Stimulated activated CD8-positive, alpha-beta memory T cell treated with anti-CD3 and anti-CD28 coated beads, Interleukin-7, amount 100 ng/mL, for 4 hours (primary cell): ENCODE results near the gene SLC35G1.

Source experiments
- DNase-seq, 2 donors: peaks; one replicate each; pipeline ENCODE4 v3.0.0-alpha.2; 2020; ENCODE audit warnings: low read depth in 2 of 2

The SLC35G1 gene

DNA sequence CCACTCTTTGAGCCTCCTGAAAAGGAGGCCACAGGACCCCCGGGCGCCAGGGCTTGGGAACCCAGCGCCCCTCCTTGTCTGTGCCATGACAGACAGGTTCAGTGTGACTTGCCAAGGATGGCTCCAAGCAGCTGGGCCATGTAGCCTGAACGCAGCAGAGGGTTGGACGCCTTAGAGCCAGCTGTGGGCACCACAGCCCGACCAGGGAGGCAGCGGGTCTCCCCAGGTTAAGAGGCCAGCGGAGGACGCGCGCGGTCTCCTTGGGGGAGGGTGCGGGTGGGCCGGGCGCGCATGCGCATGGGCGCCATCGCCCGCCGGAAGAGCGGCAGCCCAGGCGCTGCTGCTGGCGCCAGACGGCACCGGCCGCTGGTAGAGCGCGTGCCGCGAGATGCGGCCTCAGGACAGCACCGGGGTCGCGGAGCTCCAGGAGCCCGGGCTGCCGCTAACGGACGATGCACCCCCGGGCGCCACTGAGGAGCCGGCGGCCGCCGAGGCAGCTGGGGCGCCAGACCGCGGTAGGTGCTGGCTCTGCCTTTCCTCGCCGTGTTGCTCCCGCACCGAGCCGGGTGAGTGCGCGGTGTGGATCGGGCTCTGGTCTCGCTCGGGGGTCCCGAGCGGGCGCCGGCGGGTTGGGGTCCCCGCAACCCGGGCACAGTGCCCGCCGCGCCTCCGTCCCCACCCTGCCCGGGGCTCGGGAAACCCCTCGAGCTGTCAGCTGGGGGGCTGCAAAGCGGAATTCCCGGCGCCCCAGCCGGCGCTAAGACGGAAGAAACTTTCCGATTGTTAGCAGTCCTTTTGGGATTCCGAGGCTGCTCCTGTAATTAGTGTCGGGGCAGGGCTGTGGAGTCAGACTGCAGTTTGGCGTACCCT is at the start of gene SLC35G1:
SLC35G1 (plus strand) TSS at position 333 of the 870 bp plus-strand sequence; CDS start at position 389, 56 bp downstream.
- DNase-seq, result peak; percentile 48 to 66

- no peak for DNase-seq
Measured at GRCh38 chr10:93844979-93845626, 48.7 kb upstream of the SLC35G1 start.

GRCh38 chr10:93849593-93849992 is 44.2 kb upstream of the SLC35G1 start:
- no peak for DNase-seq

DNA sequence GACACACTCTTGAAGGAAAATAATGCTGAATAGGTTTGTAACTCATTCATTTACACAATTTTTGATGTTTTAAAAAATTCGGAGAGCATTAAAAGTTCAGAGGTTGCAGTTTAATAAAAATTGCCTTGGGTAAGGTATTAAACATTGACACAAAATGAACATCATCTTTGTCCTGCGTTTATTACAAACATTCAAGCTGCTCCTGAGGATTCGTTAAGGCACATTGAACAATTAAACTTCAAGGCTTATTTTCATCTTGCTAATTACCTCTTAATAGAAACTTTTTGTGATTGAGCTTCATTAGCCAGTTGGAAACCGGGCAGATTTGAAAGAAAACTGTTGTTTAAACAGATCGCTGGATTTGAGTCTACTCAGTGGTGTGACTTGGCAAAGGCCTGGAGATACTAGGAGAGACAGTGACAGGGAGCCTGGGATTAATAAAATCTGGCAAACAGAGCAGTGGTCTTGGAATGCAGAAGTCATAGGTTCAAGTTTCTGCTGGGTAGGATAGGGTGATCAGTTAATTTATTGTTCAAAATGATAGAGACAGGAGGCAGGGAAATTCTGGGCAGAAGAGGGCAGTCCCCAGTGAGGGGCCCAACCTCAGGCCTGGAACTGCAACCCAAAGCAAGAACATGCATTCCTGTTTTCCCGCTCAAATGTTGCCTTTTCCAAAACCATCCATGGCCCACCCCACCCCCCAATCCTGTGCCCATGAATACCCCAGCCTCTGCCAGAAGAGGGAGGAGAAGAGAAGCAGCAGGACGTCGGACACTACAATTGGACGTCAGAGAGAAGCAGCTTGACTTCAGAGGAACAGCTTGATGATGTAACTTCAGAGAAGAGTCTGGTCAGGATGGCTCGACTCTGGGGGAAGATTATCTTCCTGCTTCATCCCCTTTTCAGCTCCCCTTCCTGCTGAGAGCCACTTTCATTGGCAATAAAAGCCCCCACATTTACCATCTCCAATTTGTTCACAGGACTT is 43.5 kb upstream of the SLC35G1 start:
- no peak for DNase-seq

DNA sequence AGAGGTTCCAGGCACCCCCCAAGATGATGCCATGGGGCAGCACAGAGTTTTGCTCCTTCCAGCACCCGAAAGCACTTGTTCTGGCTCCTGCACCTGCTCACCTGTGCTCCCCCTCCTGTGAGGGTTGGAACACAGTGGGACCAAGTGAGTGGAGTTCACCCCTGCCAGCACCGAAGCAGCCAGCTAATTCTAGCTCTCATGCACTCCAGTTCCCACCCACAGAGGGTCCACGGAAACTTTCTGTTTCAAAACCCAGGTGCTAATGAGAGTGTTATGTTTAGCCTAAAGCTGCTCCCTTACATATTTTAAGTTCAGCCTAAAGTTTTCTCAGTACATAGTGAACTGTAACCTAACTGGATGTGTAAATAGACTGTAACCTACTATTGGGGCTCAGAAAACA is 42.6 kb upstream of the SLC35G1 start:
- no peak for DNase-seq

- no peak for DNase-seq
Measured at GRCh38 chr10:93852476-93853095, 41.2 kb upstream of the SLC35G1 start.

- no peak for DNase-seq
Measured at GRCh38 chr10:93854975-93855374, 38.8 kb upstream of the SLC35G1 start.

DNA sequence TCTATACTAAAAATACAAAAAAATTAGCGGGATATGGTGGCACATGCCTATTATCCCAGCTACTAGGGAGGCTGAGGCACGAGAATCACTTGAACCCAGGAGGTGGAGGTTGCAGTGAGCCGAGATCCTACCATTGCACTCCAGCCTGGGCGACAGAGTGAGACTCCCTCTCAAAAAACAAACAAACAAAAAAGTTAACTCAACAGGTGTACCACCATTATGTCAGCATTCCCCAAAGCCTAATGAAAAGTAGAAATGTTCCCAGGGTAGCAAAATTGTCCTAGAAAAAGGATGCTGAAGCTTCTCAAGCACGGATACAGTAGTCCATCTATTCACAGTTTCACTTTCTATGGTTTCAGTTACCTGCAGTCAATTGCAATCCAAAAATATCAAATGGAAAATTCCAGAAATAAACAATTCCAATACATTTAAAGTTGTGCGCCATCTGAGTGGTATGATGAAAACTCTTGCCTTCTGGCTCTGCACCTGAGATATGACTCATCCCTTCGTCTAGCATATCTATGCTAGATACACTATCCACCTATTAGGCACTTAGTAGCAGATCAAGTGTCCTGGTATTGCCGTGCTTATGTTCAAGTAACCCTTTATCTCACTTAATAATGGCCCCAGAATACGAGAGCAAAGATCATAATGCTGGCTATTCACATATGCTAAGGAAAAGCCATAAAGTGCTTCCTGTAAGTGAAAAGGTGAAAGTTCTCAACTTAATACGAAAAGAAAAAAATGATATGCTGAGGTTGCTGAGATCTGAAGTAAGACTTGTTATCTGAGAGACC is 37.2 kb upstream of the SLC35G1 start:
- DNase-seq, result no peak

DNA sequence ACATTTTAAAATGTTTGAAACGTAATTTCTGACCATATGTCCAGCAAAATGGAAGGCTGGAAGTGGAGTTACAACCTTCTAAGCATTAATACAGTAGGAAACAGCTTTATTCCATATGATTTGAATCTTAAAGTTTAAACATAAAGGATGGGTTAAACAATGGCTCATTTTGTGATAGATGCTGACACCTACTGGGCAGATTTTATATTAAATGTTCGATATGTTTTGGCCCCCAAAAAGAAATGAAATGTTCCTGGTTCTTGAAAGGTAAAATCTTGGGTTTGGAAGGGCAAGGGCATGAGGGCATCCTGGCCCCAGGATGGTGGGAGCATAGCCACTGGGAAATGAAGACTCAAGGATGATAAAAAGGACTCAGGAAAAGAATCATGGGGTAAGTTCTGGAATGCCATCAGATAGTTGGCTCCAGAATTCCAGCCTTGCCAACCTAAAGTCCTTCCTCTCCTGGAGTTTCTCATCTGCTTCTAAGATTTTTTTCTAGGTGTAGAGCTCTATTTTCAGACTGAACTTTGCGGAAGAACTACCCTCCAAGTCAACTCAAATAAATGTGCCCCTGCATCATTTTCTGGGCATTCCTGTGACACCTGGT is 34.6 kb upstream of the SLC35G1 start:
- no peak for DNase-seq

DNA sequence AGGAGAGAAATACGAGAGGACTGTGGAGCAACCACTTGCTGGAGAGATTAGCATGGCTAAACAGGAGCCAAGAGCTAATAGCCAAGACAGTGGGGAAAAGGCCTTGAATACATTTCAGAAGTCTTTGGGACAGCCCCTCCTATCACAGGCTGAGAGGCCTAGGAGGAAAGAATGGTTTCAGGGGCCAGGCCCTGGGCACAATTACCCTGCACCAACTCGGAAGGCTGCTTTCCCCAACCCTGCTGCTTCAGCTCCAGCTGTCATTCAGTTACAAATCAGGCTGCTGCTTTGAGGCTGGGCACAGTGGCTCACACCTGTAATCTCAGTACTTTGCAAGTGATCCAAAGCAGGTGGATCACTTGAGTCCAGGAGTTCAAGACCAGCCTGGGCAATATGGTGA is 32.0 kb upstream of the SLC35G1 start:
- DNase-seq, result no peak

GRCh38 chr10:93865794-93866425 is 27.9 kb upstream of the SLC35G1 start:
- no peak for DNase-seq

DNA sequence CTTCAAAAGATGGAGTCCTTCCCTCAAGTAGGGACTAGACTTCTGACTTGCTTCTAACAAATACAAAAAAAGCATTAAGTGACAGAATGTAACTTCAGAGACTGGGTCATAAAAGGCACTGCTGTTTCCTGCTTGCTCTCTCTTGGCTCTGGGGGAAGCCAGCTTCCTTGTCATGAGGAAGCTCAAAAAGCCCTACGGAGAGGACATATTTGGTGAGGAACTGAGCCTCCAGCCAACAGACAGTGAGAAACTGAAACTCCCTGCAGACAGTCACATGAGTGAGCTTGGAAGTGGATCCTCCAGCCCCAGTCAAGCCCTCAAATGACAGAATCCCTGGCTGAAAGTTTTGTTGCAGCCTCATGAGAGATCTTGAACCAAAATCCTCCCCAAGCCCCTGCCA is 26.3 kb upstream of the SLC35G1 start:
- DNase-seq, result no peak

DNA sequence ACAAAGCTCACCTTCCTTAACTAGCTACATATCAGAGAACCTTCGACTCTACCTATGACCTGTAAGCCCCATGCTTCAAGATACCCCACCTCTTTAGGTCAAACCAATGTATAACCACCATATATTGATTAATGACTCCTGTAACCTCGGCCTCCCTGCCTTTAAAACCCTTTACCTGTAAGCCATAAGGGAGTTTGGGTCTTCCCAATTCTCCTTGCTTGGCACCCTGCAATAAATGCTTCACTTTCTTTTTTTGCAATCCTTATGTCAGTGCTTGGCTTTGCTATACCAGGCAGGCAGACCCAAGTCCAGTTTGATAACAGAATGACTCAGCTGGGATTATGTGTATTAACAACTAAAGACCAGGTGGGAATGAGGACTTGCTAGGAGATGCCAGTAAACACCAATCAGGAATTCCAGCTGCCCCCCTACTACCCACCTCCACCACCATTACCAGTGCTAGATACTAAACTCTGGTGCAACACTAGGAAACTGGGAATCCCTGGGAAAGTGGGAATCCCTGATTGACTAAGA is 22.0 kb upstream of the SLC35G1 start:
- no peak for DNase-seq

- no peak for DNase-seq
Measured at GRCh38 chr10:93872375-93873158, 21.2 kb upstream of the SLC35G1 start.

- no peak for DNase-seq
Measured at GRCh38 chr10:93873420-93874115, 20.2 kb upstream of the SLC35G1 start.

GRCh38 chr10:93874309-93875031 is 19.3 kb upstream of the SLC35G1 start:
- no peak for DNase-seq

- no peak for DNase-seq
Measured at GRCh38 chr10:93875032-93875358, 18.8 kb upstream of the SLC35G1 start.

DNA sequence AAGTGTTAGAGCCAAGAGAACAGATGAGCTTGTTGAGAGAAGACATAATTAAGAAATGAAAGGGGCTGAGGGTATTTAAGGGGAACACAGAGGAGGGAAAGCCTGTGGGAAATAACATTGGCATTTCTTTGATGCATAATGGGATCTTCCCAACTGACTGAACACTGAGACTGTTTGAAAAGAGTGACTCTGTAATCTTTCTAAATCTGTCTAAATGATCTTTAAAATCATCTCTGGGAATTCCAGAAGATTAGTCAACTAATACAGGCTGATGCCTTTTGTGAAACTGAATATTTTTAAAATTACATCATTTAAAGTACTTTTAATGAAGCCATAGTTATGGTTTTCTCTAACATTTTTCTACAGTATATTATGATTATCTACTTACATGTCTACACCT is 17.4 kb upstream of the SLC35G1 start:
- DNase-seq, result no peak
